NB4 (cell line): Measurements from ENCODE around the gene CTXN3.

Source experiments
- CTCF ChIP-seq: IDR thresholded peaks from one replicate; pipeline ENCODE4 v1.5.1; 2012; ENCODE audit warnings: low read depth, low read length
- MAX ChIP-seq: IDR thresholded peaks from 2 replicates; pipeline ENCODE4 v1.6.1; 2011; ENCODE audit warnings: low read depth, low read length
- MYC ChIP-seq: IDR thresholded peaks from 2 replicates; pipeline ENCODE4 v1.6.1; 2011; ENCODE audit warnings: low read depth, low read length
- POLR2A ChIP-seq: IDR thresholded peaks from 2 replicates; pipeline ENCODE4 v1.6.1; 2011; ENCODE audit warnings: mild to moderate bottlenecking; ENCODE audit not compliant: insufficient read length; ENCODE audit errors: extremely low read depth

- TF ChIP-seq CTCF (no peak), POLR2A (no peak), MAX (no peak), MYC (no peak)
These were observed 27.1 kb upstream of the CTXN3 start for GRCh38 chr5:127621601-127622325.
